ENCODE results near the gene CD36.

DNA sequence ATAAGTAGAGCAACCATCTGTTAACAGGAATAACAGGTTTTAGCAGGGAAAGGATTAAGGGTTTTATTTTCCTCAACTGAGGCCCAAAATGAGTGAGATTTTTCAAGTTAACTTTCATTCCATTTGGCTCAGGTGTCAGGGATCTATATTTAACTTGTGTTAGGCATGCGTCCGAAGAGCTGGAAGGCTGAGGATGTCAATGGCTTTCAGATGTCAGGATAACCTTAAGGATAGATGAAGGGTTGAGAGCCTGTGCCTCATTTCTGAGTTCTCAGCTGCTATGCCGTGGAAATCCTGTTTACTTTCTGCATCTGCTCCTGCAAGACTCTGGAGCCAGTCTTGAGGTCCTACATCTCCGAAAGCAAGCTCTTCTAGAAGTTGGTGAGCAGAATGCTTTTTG lies 36.4 kb upstream of the CD36 start:
- TF ChIP-seq POLR2A (IDR thresholded peaks at IDR 0.05) (no peak), CTCF (IDR thresholded peaks at IDR 0.05) (no peak)
